ENCODE data around the gene RAI1.

- TF ChIP-seq POLR2AphosphoS5 (IDR thresholded peaks at IDR 0.05; ENCODE audit: borderline replicate concordance, low read depth, low read length) (no peak), EZH2 (IDR thresholded peaks at IDR 0.05) (no peak), FOXP2 (optimal IDR thresholded peaks at IDR 0.05; ENCODE audit: control extremely low read depth, extremely low read length, insufficient read depth) (no peak)
These were observed 8.1 kb downstream of the RAI1 start for GRCh38 chr17:17689312-17689711.
